Fibroblast of skin of right quadriceps (primary cell): ENCODE measurements around the gene NT5DC1.

ENCODE experiments used
- DNase-seq: peaks from one replicate; pipeline ENCODE4 v3.0.0-alpha.2; 2013

Gene NT5DC1

GRCh38 chr6:116248577-116248976 is 147.9 kb downstream of the NT5DC1 start:
- no peak for DNase-seq

GRCh38 chr6:116251568-116252384 is 151.1 kb downstream of the NT5DC1 start:
- DNase-seq: peak; percentile 96

DNA sequence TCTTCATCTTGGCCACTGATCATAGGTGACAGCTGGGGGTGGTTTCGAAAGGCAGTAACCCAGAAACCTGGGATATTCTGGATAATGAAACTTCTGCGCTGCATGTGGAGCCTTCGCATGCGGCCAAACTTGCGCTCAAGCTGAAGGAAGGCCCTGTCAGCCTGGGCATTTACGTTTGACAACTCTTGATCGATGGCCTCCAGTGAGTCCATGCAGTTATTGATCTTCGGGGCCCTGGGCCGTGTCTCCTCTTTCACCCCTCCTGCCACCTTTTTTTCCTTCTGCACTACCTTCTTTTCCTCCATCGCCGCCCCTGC is 152.5 kb downstream of the NT5DC1 start:
- no peak for DNase-seq

GRCh38 chr6:116253505-116254296 is 153.0 kb downstream of the NT5DC1 start, which contains the start of gene TSPYL4:
Gene TSPYL4, minus strand, starts transcription at chr6:116254075. Its CDS starts 67 bp downstream, at chr6:116254008.
- peak; percentile 98 for DNase-seq

DNA sequence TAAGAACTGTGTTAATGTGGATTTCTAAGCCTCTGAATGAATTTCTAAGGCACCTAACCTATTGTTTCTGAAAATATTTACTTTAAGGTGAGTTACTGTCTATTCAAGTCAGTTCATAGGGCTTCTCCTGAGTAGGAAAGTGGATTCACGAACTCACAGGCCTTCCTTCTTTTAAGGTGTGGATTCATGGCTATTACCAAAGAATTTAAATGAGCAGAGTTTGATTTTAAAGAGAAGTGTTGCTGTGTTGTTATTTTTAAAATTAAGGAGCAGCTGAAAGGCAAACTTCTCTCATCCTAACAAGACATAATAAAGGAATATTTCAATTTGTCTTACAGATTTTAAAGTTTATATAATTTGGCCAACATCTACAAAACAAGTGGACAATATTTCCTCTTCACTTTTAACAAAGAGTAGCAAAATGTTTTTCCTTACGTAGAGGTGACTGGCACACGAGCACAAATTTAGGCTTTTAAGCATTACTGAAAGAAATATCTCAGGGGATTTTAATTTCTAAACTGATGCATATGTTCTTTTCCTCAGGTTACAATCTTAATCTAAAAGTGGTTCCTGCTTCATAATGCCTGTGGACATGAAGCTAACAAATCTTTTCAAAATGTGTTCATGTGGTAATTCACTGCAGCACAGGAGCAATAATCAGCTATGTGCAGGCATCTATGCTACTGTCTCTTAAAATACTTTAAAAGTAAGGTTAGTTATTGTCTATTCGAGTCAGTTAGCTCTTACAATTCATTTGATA is 153.8 kb downstream of the NT5DC1 start:
- DNase-seq: no peak

DNA sequence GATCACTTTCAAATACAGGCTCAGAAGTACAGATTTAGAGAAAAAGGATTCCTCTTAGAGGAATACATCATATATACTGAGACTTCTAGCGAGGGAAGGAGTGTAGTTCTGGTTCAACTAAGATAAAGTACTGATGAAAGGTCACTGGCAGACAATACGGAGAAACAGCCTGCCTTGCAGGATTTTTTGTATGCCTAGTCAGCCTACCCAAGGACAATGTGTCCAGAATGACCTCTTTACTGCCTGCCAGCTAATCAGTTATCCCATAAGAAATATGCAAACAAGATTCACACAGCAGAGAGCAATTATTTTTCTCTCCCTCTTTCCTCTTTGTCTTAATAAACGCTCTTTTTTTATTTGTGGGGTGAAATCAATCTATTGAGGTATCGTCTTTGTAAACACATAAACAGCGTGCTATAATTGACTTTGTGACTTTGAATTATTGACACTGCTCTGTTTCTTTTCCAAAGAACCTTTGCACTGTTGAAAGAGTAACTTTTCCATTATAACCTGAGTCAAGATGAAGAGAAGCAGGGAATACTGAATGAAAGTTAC is 154.7 kb downstream of the NT5DC1 start:
- DNase-seq: no peak

- no peak for DNase-seq
Measured at GRCh38 chr6:116256694-116257093, 156.0 kb downstream of the NT5DC1 start.

DNA sequence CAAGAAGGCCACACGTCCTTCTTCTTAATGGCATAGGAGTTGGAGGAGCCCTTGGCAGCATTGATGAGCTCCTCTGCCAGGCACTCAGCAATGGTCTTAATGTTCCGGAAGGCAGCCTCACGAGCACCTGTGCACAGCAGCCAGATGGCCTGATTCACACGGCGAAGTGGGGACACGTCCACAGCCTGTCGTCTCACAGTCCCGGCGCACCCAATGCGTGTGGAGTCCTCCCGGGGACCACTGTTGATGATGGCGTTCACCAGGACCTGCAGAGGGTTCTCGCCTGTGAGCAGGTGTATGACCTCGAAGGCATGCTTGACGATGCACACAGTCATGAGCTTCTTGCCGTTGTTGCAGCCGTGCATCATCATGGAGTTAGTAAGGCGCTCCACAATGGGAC is 157.9 kb downstream of the NT5DC1 start:
- DNase-seq: no peak

DNA sequence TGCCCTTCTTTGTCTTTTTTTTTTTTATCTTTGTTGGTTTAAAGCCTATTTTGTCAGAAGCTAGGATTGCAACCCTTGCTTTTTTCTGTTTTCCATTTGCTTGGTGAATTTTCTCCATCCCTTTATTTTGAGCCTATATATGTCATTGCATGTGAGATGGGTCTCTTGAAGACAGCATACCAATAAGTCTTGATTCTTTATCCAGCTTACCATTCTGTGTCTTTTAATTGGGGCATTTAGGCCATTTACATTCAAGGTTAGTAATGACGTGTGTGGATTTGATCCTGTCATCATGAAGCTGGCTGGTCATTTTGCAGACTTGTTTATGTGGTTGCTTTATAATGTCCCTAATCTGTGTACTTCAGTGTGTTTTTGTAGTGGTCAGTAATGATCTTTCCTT is 162.7 kb downstream of the NT5DC1 start:
- no peak for DNase-seq

DNA sequence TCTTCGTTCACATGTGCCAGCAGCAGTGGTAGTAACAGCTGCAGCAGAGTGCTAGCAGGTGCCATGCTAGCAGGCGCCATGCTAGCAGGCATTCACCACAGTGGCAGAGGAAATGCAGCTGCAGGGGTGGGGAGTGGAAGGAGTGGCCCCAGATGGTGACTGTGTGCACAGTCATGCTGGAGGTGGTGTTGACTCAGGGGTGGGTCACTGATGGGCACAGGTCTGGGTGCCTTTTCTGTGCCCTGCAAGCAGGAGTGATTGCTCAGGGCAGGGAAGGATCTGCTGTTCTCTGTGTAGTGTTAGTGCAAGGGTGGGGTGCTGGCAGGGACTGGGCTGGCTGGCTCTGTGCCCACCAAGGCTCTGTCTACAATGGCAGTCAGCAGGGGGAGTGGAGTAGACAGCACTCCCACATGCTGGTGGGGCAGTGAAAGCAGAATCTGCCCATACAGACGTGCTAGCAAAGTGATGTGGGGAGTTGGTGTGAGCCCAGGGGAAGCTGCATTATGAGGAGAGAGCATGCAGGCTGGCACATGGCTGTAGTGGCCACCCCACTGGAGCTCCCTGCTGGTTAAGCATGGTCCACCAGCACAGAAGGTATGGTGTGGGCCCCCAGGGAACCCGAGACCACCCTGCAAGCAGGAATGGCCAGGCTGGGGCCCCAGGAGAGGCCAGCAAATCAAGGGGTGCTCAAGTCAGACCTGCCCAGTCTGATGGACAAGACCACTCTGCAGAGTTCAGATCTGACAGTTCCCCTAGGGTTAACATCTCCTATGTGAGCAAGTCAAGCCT is 164.6 kb downstream of the NT5DC1 start:
- DNase-seq: no peak

DNA sequence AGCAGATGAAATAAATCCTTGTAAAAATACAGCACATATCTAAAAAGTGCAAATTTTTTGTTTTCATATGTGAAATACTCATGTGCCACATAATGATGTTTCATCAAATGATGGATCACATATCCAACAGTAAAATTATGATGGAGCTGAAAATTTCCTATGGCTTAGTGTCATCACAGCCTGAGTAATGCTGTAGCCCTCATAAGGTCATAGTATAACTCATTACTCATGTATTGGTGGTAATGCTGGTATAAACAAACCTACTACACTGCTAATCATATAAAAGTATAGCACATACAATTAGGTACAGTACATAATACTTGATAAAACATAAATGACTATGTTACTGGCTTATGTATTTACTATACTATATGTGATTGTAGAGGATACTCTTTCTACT is 166.2 kb downstream of the NT5DC1 start:
- peak; percentile 54 for DNase-seq

DNA sequence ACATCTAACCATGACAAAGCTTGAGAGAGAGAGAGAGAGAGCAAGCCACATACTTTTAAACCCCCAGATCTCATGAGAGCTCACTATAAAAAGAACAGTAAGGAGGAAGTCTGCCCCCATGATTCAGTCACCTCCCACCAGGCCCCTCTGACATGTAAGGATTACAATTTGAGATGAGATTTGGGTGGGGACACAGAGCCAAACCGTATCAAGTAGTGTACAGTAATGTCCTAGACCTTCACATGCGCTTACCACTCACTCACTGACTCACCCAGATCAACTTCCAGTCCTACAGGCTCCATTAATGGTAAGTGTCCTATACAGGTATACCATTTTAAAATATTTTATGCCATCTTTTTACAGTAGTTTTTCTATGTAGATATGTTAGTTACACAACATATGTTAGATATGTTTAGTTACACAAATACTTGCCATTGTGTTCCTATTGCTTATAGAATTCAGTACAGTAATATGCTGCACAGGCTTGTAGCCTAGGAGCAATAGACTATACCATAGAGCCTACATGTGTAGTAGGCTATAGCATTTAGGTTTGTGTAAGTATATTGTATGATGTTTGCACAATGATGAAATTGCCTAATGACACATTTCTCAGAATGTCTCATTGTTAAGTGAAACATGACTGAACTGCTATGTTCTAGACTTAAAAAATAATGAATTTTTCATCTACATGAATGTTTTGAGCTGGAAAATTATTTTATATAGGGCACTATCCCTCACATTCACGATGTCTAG is 167.4 kb downstream of the NT5DC1 start:
- DNase-seq: peak; percentile 21

DNA sequence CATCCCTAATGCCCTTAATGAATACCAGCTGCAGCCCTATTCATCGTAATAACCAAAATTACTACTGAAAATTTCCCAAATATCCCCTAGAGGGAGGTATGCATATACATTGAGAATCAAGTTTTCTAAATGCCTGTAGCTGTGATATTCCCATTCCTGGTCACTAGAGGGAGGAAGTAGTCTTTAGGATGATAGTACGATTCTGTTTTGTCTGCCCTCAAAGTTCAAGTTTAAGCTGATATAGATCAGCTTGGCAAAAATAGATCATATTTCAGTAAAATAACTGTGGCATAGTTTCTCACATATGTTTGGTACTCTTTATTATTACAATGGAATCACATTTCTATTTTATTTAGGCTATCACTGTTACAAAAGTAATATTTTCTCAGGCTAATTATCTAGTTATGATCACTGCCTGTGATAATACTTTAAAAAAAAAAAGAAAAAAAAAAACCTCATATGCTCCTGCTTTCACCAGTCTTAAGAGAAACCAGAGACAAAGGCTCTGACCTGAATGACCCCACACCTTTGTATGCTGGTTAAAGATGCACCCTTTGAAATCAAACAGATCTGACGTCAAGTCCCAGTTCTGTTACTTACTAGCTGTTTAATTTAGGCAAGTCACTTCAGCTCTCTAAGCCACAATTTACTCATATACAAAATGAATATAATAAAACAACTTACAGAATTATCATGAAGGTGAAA is 168.1 kb downstream of the NT5DC1 start:
- peak; percentile 90 for DNase-seq

DNA sequence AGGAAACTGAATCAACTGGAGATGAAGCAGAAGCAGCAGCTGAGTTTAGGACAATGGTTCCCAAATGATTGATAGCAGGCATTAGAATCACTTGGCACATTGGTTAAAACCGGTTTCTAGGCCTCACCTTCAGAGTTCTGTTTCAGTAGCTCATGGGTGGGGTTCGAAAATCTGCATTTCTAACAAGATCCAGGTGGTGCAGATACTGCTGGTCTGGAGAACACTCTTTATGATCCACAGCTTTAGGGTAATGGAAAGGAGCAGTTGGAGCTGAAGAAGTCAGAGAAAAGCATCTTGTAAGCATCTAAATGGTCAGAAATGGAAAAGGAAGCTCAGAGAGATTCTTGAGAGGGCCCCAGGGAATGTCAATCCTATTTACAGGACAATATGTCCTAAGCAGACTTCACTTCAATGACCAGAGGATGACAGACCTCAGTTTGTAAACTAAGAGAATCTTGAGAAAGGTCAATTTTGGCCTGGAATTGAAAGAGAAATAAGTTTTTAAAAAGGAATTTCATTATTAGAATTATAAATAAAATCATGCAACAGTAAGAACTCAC is 170.6 kb downstream of the NT5DC1 start:
- DNase-seq: no peak

- DNase-seq: no peak
Measured at GRCh38 chr6:116277124-116277523, 176.5 kb downstream of the NT5DC1 start.

- DNase-seq: no peak
Measured at GRCh38 chr6:116278481-116278829, 177.8 kb downstream of the NT5DC1 start.

DNA sequence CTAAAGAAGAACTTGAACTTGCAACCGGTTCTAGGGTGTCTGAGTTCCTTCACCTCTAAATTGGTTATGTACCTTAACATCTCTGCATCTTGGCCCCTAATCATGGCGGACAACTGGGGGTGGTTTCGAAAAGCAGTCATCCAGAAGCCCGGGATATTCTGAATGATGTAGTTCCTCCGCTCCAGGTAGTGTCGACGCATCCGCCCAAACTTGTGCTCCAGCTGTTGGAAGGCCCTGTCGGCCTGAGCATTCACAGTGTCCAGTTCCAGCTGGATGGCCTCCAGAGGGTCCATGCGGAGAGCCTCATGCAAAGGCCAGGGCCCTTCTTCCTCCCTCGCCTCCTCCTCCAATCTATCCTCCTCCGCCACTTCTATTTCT is 178.2 kb downstream of the NT5DC1 start:
- DNase-seq: no peak

DNA sequence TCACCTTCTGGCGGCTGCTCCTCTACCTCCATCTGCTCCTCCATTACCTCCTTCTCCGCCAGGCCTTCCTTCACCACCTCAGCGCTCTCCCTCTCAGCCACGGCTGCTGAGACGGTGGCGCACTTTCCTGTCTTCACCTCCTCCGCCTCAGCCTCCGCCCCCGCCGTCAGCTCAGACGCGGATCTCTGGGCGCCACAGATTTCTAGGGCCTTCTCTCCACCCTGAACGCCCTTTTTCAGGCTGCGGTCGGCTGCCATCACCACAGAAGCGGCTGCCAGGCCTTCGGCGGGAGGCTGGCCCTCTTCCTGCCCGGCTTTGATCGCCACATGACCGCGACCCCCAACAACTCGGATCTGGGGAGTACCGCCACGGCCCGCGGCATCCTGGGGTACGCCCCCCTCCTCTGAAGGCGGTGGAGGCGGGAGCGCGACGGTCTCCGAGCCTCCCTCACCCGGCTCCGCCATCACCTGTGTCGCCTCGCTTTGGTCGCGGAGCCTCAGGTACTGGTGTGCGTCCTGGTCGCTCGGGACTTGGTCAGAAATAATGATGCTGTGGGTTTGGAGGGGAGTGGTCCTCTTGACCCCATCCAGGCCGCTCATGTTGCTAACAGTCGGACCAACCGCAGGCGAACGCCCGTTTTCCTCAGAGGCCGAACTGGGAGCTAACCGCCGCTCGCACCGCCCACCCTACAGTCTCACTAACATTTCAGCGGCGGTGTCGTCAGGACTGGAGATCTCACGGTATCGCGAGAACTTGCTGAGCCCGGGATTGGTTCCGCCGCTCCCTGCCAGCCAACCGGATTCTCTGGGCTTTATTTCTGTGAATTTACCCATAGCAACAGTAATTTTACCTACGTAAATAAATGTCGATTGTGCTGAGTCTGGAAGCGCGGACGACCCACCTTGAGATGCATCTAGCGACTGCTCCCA is 178.8 kb downstream of the NT5DC1 start, which contains the start of gene TSPYL1:
Gene TSPYL1, minus strand, starts transcription at position 699 of the 929 bp plus-strand sequence. Its CDS starts 100 bp downstream, at position 599.
- DNase-seq: peak; percentile 97
